Breast epithelium (tissue), 3 donors: ENCODE results near the gene PLS1.

Source experiments
- POLR2A ChIP-seq: fragments of 450-650 bp; IDR thresholded peaks from one replicate; pipeline ENCODE4 v1.6.1; 2016; ENCODE audit warnings: antibody characterized with exemption, mild to moderate bottlenecking, moderate library complexity
- POLR2AphosphoS5 ChIP-seq, 3 donors: sonication (generic); formaldehyde crosslinking; IDR thresholded peaks; one replicate each; pipeline ENCODE4 v1.6.1; 2017; ENCODE audit warnings: antibody characterized with exemption in 3 of 3
- TF ChIP-seq, protein P1 (sequence below), 3 donors: fragments of 450-650 bp; IDR thresholded peaks; one replicate each; pipeline ENCODE4 v1.5.1; 2016 to 2017; ENCODE audit warnings: antibody characterized with exemption in 3 of 3, mild to moderate bottlenecking in 3 of 3, moderate library complexity in 3 of 3

DNA sequence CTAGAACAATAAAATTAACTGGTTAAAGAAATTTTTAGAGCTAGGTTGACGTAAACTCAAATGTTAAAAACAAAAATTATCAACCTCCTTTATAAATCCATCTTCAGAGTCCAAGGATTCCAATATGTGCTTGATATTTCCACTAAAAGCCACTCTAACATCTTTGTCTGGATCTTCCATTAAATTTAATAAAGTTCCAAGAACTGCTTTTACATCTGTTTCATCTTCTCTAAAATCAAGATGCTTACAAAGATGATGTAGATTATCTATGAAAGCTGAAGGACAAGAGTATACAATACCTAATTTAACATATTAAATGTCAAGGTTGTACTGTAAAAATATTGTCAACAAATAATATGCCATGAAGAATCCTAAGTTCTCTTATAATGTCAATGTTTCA is 42.5 kb upstream of the PLS1 start:
- TF ChIP-seq POLR2A (no peak), POLR2AphosphoS5 (IDR thresholded peaks at IDR 0.05) (no peak)
- TF ChIP-seq, protein P1, sequence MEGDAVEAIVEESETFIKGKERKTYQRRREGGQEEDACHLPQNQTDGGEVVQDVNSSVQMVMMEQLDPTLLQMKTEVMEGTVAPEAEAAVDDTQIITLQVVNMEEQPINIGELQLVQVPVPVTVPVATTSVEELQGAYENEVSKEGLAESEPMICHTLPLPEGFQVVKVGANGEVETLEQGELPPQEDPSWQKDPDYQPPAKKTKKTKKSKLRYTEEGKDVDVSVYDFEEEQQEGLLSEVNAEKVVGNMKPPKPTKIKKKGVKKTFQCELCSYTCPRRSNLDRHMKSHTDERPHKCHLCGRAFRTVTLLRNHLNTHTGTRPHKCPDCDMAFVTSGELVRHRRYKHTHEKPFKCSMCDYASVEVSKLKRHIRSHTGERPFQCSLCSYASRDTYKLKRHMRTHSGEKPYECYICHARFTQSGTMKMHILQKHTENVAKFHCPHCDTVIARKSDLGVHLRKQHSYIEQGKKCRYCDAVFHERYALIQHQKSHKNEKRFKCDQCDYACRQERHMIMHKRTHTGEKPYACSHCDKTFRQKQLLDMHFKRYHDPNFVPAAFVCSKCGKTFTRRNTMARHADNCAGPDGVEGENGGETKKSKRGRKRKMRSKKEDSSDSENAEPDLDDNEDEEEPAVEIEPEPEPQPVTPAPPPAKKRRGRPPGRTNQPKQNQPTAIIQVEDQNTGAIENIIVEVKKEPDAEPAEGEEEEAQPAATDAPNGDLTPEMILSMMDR (IDR thresholded peaks at IDR 0.05): no peak
